Cardiac atrium fibroblast (primary cell): ENCODE results near the gene ZNF727. TPM values are rescaled to one million over a fixed set of nuclear protein-coding genes. Genes with fewer than 3 reads are reported as not detected.

Source experiments
- total RNA-seq: library from RNA; depleted of rRNA; stranded (reverse); fragments of >200 nt; gene quantifications from 2 replicates; pipeline ENCODE4 v1.2.3, GENCODE V29; 2015

Gene ZNF727
- total RNA-seq: not detected in 2 replicates

GRCh38 chr7:64045301-64046040, at the start of gene ZNF727:
Gene ZNF727, plus strand, starts transcription at chr7:64045434. Its CDS starts 188 bp downstream, at chr7:64045622.

GRCh38 chr7:63998549-63998948, 46.7 kb upstream of the ZNF727 start, which contains the start of gene ZNF722:
Gene ZNF722, plus strand, starts transcription at chr7:63998849. Its CDS starts 113 bp downstream, at chr7:63998962.

Other genes starting within 250 kb of the ZNF727 start
- not detected in 2 replicates for gene ZNF722, start 46.6 kb upstream of the ZNF727 start, total RNA-seq
- gene ZNF735, start 161.8 kb downstream of the ZNF727 start, total RNA-seq: not detected in 2 replicates
- not detected in 2 replicates for gene ZNF679, start 183.0 kb downstream of the ZNF727 start, total RNA-seq